ENCODE results near the gene CLOCK. TPM values are rescaled to one million over a fixed set of nuclear protein-coding genes. Genes with fewer than 3 reads are reported as not detected.

CLOCK gene
- total RNA-seq, 2 experiments from 2014 or later: 1.9 to 9.0 TPM

DNA sequence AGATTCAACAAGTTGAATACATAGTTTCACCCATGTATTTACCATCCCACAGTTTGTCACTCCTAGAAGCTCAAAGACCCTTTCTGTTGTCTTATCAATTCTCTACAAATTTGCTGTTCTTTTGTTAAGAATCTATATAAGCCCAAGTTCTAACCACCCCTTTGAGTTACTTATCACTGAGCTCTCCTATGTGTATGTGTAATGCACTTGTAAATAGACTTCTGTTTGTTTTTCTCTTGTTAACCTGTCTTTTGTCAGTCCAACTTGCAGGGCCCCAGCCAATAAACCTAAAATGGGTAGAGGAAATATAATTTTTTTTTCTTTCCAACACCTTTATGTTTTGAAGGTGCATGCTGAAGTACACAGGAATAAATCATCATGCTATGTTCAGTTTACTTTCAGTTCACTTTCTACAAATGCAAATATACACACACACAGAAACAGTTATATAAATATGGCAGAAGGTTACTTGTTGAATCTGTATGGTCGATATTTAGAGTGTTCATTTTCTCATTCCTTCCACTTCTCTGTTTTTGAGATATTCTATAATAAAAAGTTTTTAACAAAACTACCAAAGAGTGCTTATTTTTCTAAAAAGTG is 22.3 kb upstream of the CLOCK start:
- Histone ChIP-seq H3K9me2 (ENCODE audit: insufficient read depth, low read length) (no peaks in the 10 kb centered on the region), H3K4me3 (ENCODE audit: low read depth, low read length, poor library complexity, severe bottlenecking) (no peak overlapping the region), H3K4me2 (ENCODE audit: low read length) (no peak overlapping the region), H3K36me3 (ENCODE audit: insufficient read depth, low read length) (no peaks in the 10 kb centered on the region), H3K27ac (ENCODE audit: low read depth, low read length, poor library complexity, severe bottlenecking) (no peak overlapping the region), H3K4me1 (ENCODE audit: insufficient read depth, low read length, poor library complexity, severe bottlenecking) (no peaks in the 10 kb centered on the region), H3K9me3 (ENCODE audit: low read length) (0 out of 2 replicates have a peak, but pooled peaks cover 6% of the 10 kb centered on the region), H4K20me1 (ENCODE audit: insufficient read depth, low read length) (no peaks in the 10 kb centered on the region), H3K79me2 (ENCODE audit: insufficient read depth, low read depth, low read length) (no peaks in the 10 kb centered on the region), H2AFZ (ENCODE audit: low read length) (no peak overlapping the region)
- BruUV-seq (replicated peaks): no TSS peak
- intact Hi-C loops (cut with micrococcal nuclease; ENCODE audit: unreplicated experiment): no loop called here
- CTCF ChIA-PET (ENCODE audit: unreplicated experiment): no interaction called here
- POLR2A ChIA-PET: interaction anchor here (0.5 kb wide), 1 partner anchor 286 kb away, joined by 3 read pairs; no protein-coding TSS in a partner anchor
- DNase-seq (ENCODE audit: low spot score): no peak
- TF ChIP-seq, protein P1, sequence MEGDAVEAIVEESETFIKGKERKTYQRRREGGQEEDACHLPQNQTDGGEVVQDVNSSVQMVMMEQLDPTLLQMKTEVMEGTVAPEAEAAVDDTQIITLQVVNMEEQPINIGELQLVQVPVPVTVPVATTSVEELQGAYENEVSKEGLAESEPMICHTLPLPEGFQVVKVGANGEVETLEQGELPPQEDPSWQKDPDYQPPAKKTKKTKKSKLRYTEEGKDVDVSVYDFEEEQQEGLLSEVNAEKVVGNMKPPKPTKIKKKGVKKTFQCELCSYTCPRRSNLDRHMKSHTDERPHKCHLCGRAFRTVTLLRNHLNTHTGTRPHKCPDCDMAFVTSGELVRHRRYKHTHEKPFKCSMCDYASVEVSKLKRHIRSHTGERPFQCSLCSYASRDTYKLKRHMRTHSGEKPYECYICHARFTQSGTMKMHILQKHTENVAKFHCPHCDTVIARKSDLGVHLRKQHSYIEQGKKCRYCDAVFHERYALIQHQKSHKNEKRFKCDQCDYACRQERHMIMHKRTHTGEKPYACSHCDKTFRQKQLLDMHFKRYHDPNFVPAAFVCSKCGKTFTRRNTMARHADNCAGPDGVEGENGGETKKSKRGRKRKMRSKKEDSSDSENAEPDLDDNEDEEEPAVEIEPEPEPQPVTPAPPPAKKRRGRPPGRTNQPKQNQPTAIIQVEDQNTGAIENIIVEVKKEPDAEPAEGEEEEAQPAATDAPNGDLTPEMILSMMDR (conservative IDR thresholded peaks at IDR 0.05; ENCODE audit: low read length): no peak
- TF ChIP-seq EZH2phosphoT487 (IDR thresholded peaks at IDR 0.05; ENCODE audit: borderline replicate concordance, low read depth, low read length): no peak

DNA sequence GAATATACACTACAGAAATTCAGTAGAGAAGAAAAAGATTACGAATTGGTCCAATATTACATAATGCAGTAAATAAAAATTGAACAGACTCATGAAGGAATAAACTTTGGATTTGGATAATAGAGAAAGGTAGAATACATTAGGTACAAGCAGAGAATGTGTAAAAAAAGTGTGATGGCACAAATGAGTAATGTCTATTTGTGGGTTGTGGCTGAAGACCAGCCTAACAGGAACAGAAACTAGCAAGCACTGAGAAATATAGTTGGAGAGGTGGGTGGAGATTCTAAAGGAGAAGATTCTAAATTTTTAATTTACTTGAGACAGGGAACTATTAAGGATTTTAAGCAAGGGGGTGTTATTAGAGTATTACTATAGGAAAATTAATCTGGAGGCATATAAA is 15.2 kb upstream of the CLOCK start:
- Histone ChIP-seq H3K9me2 (ENCODE audit: insufficient read depth, low read length) (no peaks in the 10 kb centered on the region), H2AFZ (ENCODE audit: low read length) (no peak overlapping the region), H3K4me3 (ENCODE audit: low read depth, low read length, poor library complexity, severe bottlenecking) (no peak overlapping the region), H3K4me1 (ENCODE audit: insufficient read depth, low read length, poor library complexity, severe bottlenecking) (peaks cover 11% of the 10 kb centered on the region), H3K36me3 (ENCODE audit: insufficient read depth, low read length) (no peaks in the 10 kb centered on the region), H3K9me3 (ENCODE audit: low read length) (no peaks in the 10 kb centered on the region), H3K27ac (ENCODE audit: low read depth, low read length, poor library complexity, severe bottlenecking) (no peak overlapping the region), H3K4me2 (ENCODE audit: low read length) (0 out of 2 replicates have a peak overlapping the region, but pooled peaks have one; percentile 1), H3K79me2 (ENCODE audit: insufficient read depth, low read depth, low read length) (no peaks in the 10 kb centered on the region), H4K20me1 (ENCODE audit: insufficient read depth, low read length) (no peaks in the 10 kb centered on the region)
- intact Hi-C loops (cut with micrococcal nuclease; ENCODE audit: unreplicated experiment): no loop called here
- ChIA-PET CTCF (ENCODE audit: unreplicated experiment) (no interaction called here), POLR2A (no interaction called here)
- TF ChIP-seq EZH2phosphoT487 (IDR thresholded peaks at IDR 0.05; ENCODE audit: borderline replicate concordance, low read depth, low read length): no peak
- TF ChIP-seq, protein P1 (conservative IDR thresholded peaks at IDR 0.05; ENCODE audit: low read length): no peak
- no TSS peak for BruUV-seq (replicated peaks)
- peak; percentile 19 for DNase-seq (ENCODE audit: low spot score)

DNA sequence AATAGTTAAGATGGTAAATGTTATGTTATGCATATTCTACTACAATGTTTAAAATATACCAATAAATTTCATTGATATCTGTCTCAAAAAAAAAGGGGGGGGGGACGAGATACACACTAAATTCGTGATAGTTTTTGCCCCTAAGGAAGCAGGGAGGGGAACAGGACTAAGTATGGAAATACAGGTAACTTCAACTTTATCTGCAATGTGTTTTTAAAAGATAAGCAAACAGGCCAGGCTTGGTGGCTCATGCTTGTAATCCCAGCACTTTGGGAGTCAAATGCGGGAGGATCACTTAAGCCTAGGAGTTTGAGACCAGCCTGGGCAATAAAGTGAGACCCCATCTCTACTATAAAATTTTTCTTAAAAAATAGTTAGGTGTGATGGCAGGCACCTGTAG is 13.4 kb upstream of the CLOCK start:
- BruUV-seq (replicated peaks): no TSS peak
- ChIA-PET CTCF (ENCODE audit: unreplicated experiment) (no interaction called here), POLR2A (no interaction called here)
- Histone ChIP-seq H3K9me2 (ENCODE audit: insufficient read depth, low read length) (no peaks in the 10 kb centered on the region), H3K79me2 (ENCODE audit: insufficient read depth, low read depth, low read length) (no peaks in the 10 kb centered on the region), H3K27ac (ENCODE audit: low read depth, low read length, poor library complexity, severe bottlenecking) (no peak overlapping the region), H3K4me2 (ENCODE audit: low read length) (no peak overlapping the region), H3K36me3 (ENCODE audit: insufficient read depth, low read length) (no peaks in the 10 kb centered on the region), H3K4me3 (ENCODE audit: low read depth, low read length, poor library complexity, severe bottlenecking) (no peak overlapping the region), H3K4me1 (ENCODE audit: insufficient read depth, low read length, poor library complexity, severe bottlenecking) (peaks cover 11% of the 10 kb centered on the region), H2AFZ (ENCODE audit: low read length) (no peak overlapping the region), H4K20me1 (ENCODE audit: insufficient read depth, low read length) (no peaks in the 10 kb centered on the region), H3K9me3 (ENCODE audit: low read length) (no peaks in the 10 kb centered on the region)
- intact Hi-C loops (cut with micrococcal nuclease; ENCODE audit: unreplicated experiment): no loop called here
- DNase-seq (ENCODE audit: low spot score): no peak
- no peak for TF ChIP-seq EZH2phosphoT487 (IDR thresholded peaks at IDR 0.05; ENCODE audit: borderline replicate concordance, low read depth, low read length)
- TF ChIP-seq, protein P1 (conservative IDR thresholded peaks at IDR 0.05; ENCODE audit: low read length): no peak

Data from OCI-LY7 (cell line).